Tibial artery (tissue), 4 donors: ENCODE measurements around the gene PDCD7.

Experiments used
- DNase-seq, 2 donors: peaks; one replicate each; pipeline ENCODE4 v3.0.0-alpha.2; 2019
- H3K27ac ChIP-seq, 2 donors: fragments of 200-600 bp; sonication (generic) in 1 of 2; 1 replicate in 1 of 2; 2 replicates in 1 of 2; pipeline ENCODE4 v1.5.1; 2018 to 2019; ENCODE audit warnings: mild to moderate bottlenecking in 1 of 2
- H3K27me3 ChIP-seq, 2 donors: fragments of 200-600 bp; sonication (generic) in 1 of 2; one replicate each; pipeline versions ENCODE4 v1.5.1 to v1.6.0; 2016 to 2019
- H3K36me3 ChIP-seq, 3 donors: fragments of 200-600 bp; sonication (generic) in 2 of 3; one replicate each; pipeline ENCODE4 v1.5.1; 2016 to 2019; ENCODE audit warnings: mild to moderate bottlenecking in 2 of 3
- H3K4me1 ChIP-seq, 4 donors: fragments of 200-600 bp; sonication (generic) in 2 of 4; 1 replicate in 3 of 4; 2 replicates in 1 of 4; pipeline ENCODE4 v1.5.1; 2016 to 2019
- H3K4me3 ChIP-seq, 2 donors: fragments of 200-600 bp; sonication (generic) in 1 of 2; 1 replicate in 1 of 2; 2 replicates in 1 of 2; pipeline ENCODE4 v1.5.1; 2018 to 2019; ENCODE audit warnings: mild to moderate bottlenecking in 2 of 2
- H3K9me3 ChIP-seq, 3 donors: fragments of 200-600 bp; sonication (generic) in 1 of 3; one replicate each; pipeline ENCODE4 v1.5.1; 2016 to 2019
- CTCF ChIP-seq, 2 experiments: fragments of 200-600 bp in 1 of 2; fragments of 450-650 bp in 1 of 2; IDR thresholded peaks; one replicate each; pipeline ENCODE4 v1.5.1; 2017 to 2019; ENCODE audit warnings: antibody characterized with exemption in 2 of 2, mild to moderate bottlenecking in 1 of 2, moderate library complexity in 1 of 2
- intact Hi-C: fragments of 100-400 bp; cut with DNase I; formaldehyde crosslinking; loops from one replicate; pipeline ENCODE4 v1.15.0; 2023; ENCODE audit warnings: low total_unique reads

PDCD7 gene

DNA sequence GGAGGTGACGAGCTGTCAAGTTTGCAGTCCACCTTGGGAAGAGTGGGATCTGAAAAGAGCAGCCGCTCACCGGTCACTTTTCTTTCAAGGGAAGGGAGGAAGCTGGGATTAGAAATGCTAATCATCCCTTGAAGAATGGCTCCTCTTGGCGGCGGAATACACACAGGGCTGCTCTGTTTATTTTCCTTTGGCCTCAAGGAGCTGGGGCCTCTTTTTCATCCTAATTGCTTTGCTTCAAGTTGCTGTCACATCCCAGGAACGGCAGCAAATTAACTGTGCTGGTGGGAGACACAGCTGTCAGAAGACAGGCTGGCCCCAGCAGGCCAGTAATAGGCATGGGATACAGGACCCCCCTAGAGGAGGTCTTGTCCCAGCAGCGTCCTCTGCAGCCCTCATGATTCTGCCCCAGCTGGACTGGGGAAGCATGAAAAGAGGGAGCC is 50.3 kb downstream of the PDCD7 start:
- Histone ChIP-seq H3K36me3 (no peaks in the 10 kb centered on the region), H3K27me3 (no peaks in the 10 kb centered on the region), H3K4me3 (no peak overlapping the region), H3K27ac (peak overlapping the region; percentile 95 to 96), H3K9me3 (no peaks in the 10 kb centered on the region), H3K4me1 (peaks cover 0 to 93% (median 73%) of the 10 kb centered on the region in 4 donors)
- peak in 1 of 2 donors; percentile 64 for DNase-seq
- peak; percentile 39 to 43 for TF ChIP-seq CTCF (IDR thresholded peaks at IDR 0.05)
- intact Hi-C loops = no loop called here

- TF ChIP-seq CTCF (IDR thresholded peaks at IDR 0.05) = no peak
- no peaks in the 10 kb centered on the region for H3K27me3 ChIP-seq
- no peaks in the 10 kb centered on the region for H3K36me3 ChIP-seq
- H3K4me3 ChIP-seq = no peak overlapping the region
- intact Hi-C loops = no loop called here
- H3K4me1 ChIP-seq = peaks cover 3 to 96% (median 72%) of the 10 kb centered on the region in 4 donors
- no peaks in the 10 kb centered on the region for H3K9me3 ChIP-seq
- peak overlapping the region; percentile 95 to 96 for H3K27ac ChIP-seq
- DNase-seq = peak in 1 of 2 donors; percentile 69
These were observed 51.2 kb downstream of the PDCD7 start for GRCh38 chr15:65082303-65082953.

GRCh38 chr15:65081758-65082157 is 51.9 kb downstream of the PDCD7 start:
- Histone ChIP-seq H3K27ac (peak overlapping the region; percentile 95 to 96), H3K9me3 (no peaks in the 10 kb centered on the region), H3K4me1 (peaks cover 4 to 96% (median 72%) of the 10 kb centered on the region in 4 donors), H3K27me3 (no peaks in the 10 kb centered on the region), H3K36me3 (no peaks in the 10 kb centered on the region), H3K4me3 (no peak overlapping the region)
- DNase-seq = no peak
- intact Hi-C loops = no loop called here
- no peak for TF ChIP-seq CTCF (IDR thresholded peaks at IDR 0.05)

DNA sequence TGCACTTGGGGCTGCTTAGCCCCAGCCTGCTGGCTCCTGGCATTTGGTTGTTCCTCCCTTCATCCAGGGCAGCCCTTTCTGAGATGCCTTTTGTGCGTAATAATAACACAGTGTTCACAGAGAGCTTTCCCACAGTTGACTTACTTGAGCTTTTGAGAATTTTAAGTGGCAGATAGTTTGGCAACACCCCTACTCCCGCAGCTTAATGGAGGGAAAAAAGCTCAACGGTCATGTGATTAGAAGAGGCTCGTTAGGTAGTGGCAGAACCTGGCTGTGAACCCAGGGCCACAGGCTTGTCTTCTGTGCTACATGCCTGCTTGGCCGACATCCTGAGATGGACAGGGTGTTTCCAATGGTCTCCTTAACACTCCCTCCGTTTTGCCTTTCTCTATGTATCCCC is 52.3 kb downstream of the PDCD7 start:
- Histone ChIP-seq H3K27me3 (no peaks in the 10 kb centered on the region), H3K9me3 (no peaks in the 10 kb centered on the region), H3K36me3 (no peaks in the 10 kb centered on the region), H3K4me3 (no peak overlapping the region), H3K4me1 (peaks cover 4 to 96% (median 71%) of the 10 kb centered on the region in 4 donors), H3K27ac (peak overlapping the region; percentile 95 to 96)
- DNase-seq = peak in 1 of 2 donors; percentile 65
- TF ChIP-seq CTCF (IDR thresholded peaks at IDR 0.05) = no peak
- intact Hi-C loops = no loop called here

DNA sequence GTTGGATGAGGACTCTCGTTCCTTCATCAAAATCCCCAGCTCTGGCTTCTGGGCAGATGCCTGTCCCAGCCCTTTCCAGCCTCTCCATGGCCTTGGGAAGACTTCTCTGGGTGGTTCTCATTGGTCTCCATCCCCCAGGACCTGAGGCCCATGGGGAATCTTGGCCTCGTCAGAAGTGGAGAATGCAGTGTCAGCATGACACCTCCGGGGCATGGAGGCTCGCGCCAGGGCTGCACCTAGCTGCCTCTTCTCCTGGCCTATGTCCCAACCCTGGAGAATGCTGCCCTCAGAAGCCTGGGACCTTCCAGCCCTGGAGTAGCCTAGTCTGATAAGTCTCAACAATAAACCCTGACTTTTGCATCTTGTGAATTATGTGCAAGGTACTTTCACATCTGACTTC is 54.0 kb downstream of the PDCD7 start:
- Histone ChIP-seq H3K27me3 (no peaks in the 10 kb centered on the region), H3K4me3 (no peak overlapping the region), H3K9me3 (no peaks in the 10 kb centered on the region), H3K36me3 (no peaks in the 10 kb centered on the region), H3K4me1 (peaks cover 4 to 92% (median 57%) of the 10 kb centered on the region in 4 donors), H3K27ac (peak overlapping the region; percentile 95 to 96)
- no peak for TF ChIP-seq CTCF (IDR thresholded peaks at IDR 0.05)
- intact Hi-C loops = loop anchor here (2.0 kb wide), 1 partner anchor 27 kb away; no protein-coding TSS in a partner anchor
- DNase-seq = no peak
